Glutamatergic neuron (in vitro differentiated cells): ENCODE results near the gene PIP5K1C. TPM values are rescaled to one million over a fixed set of nuclear protein-coding genes. Genes with fewer than 3 reads are reported as not detected.

Source experiments
- DNase-seq: peaks from one replicate; pipeline ENCODE4 v3.0.0; 2022
- H3K27ac Mint-ChIP-seq: one replicate; pipeline ENCODE4 v1.8.0; 2020; ENCODE audit warnings: mild to moderate bottlenecking, mixed read lengths, inconsistent platforms; ENCODE audit not compliant: unreplicated experiment
- H3K27me3 Mint-ChIP-seq: one replicate; pipeline ENCODE4 v1.8.0; 2020; ENCODE audit warnings: mild to moderate bottlenecking, moderate library complexity, mixed read lengths, inconsistent platforms; ENCODE audit not compliant: unreplicated experiment
- H3K36me3 Mint-ChIP-seq: one replicate; pipeline ENCODE4 v1.8.0; 2020; ENCODE audit warnings: mild to moderate bottlenecking, mixed read lengths, inconsistent platforms; ENCODE audit not compliant: unreplicated experiment
- H3K4me1 Mint-ChIP-seq: one replicate; pipeline ENCODE4 v1.8.0; 2020; ENCODE audit warnings: mild to moderate bottlenecking, low read depth, mixed read lengths, inconsistent platforms; ENCODE audit not compliant: unreplicated experiment
- H3K4me3 Mint-ChIP-seq: one replicate; pipeline ENCODE4 v1.8.0; 2020; ENCODE audit warnings: mild to moderate bottlenecking, mixed read lengths, inconsistent platforms; ENCODE audit not compliant: unreplicated experiment
- H3K9me3 Mint-ChIP-seq: one replicate; pipeline ENCODE4 v1.8.0; 2020; ENCODE audit warnings: mild to moderate bottlenecking, moderate library complexity, mixed read lengths, inconsistent platforms; ENCODE audit not compliant: unreplicated experiment
- total RNA-seq: library from RNA; stranded (reverse); fragmentation: NEBNext Ultra II Directional; extraction: Animal tissue kit (Norgen Biotek cat#: 25700); gene quantifications from one replicate; pipeline ENCODE4 v1.2.1, GENCODE V29; 2021; ENCODE audit not compliant: unreplicated experiment
- TF ChIP-seq, protein P1 (sequence below): fragments of 200-600 bp; sonication (generic); IDR thresholded peaks from one replicate; pipeline ENCODE4 v1.5.0; 2021; ENCODE audit not compliant: partially characterized antibody, unreplicated experiment

Gene PIP5K1C
- total RNA-seq, 1 donor from 2014 or later: 169 TPM

DNA sequence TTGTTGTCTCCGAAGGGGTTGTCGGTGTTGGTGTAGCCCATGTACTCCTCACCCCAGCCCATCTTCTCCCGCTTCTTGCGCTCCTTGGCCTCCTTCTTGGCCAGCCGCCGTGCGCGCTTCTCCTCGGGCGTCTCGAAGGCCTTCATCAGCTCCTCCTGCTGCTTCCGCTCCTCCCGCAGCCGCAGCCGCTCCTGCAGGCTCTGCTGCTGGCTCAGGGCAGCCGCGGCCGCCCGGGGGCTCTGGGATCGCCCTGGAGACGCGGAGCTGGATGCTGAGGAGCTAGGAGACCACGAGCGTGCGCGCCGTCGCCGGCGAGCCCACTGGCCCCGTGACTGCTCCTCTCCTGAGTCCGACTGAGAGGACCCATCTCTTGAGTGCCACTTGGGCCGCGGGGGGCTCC, 76.6 kb downstream of the PIP5K1C start:
- no peak overlapping the region for H3K4me3 Mint-ChIP-seq
- H3K36me3 Mint-ChIP-seq: no peaks in the 10 kb centered on the region
- H3K27ac Mint-ChIP-seq: no peak overlapping the region
- DNase-seq: no peak
- H3K9me3 Mint-ChIP-seq: peaks cover 9% of the 10 kb centered on the region
- peaks cover 8% of the 10 kb centered on the region for H3K27me3 Mint-ChIP-seq
- H3K4me1 Mint-ChIP-seq: peaks cover 8% of the 10 kb centered on the region
- TF ChIP-seq, protein P1, sequence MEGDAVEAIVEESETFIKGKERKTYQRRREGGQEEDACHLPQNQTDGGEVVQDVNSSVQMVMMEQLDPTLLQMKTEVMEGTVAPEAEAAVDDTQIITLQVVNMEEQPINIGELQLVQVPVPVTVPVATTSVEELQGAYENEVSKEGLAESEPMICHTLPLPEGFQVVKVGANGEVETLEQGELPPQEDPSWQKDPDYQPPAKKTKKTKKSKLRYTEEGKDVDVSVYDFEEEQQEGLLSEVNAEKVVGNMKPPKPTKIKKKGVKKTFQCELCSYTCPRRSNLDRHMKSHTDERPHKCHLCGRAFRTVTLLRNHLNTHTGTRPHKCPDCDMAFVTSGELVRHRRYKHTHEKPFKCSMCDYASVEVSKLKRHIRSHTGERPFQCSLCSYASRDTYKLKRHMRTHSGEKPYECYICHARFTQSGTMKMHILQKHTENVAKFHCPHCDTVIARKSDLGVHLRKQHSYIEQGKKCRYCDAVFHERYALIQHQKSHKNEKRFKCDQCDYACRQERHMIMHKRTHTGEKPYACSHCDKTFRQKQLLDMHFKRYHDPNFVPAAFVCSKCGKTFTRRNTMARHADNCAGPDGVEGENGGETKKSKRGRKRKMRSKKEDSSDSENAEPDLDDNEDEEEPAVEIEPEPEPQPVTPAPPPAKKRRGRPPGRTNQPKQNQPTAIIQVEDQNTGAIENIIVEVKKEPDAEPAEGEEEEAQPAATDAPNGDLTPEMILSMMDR: no peak

DNA sequence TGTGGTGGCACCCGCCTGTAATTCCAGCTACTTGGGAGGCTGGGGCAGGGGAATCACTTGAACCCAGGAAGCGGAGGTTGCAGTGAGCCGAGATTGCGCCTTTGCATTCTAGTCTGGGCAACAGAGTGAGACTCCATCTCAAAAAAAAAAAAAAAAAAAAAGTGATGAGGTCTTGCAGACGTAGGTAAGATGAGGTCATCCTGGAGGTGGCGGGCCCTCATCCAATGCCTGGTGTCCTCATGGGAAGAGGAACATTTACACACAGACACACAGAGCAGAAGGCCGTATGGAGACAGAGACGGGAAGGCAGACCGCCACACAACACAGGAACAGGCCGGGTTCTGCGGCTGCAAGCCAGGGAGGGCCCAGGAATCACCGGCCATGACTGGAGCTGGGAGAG, 78.0 kb downstream of the PIP5K1C start:
- no peak overlapping the region for H3K4me3 Mint-ChIP-seq

DNA sequence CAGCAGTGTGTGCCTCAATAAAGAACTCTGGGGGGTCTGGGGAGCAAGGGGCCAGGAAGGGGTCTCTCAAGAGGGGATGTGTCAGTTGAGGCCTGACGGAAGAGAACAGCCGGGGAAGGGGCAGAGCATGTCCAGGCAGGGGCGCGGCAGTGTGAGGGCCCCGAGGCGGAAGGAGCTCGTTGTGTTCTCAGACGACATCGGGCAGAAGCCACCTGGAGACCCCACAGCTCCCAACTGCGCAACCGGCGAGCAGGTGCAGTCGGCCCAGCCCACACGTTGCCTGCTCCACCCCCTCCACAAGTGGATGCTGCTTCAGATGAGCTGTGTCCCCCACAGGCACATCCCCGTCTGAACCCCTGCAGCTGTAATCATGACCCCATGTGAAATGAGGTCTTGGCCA, 78.6 kb downstream of the PIP5K1C start:
- H3K4me3 Mint-ChIP-seq: no peak overlapping the region
- H3K4me1 Mint-ChIP-seq: peaks cover 8% of the 10 kb centered on the region
- DNase-seq: no peak
- TF ChIP-seq, protein P1: no peak
- H3K36me3 Mint-ChIP-seq: no peaks in the 10 kb centered on the region
- H3K27ac Mint-ChIP-seq: no peak overlapping the region
- H3K9me3 Mint-ChIP-seq: peaks cover 5% of the 10 kb centered on the region
- H3K27me3 Mint-ChIP-seq: peaks cover 5% of the 10 kb centered on the region

More for the DNA sequence above, 78.0 kb downstream of the PIP5K1C start:
- H3K4me1 Mint-ChIP-seq: peaks cover 8% of the 10 kb centered on the region
- no peak for DNase-seq
- H3K27me3 Mint-ChIP-seq: peaks cover 8% of the 10 kb centered on the region
- TF ChIP-seq, protein P1: no peak
- peaks cover 8% of the 10 kb centered on the region for H3K9me3 Mint-ChIP-seq
- H3K36me3 Mint-ChIP-seq: no peaks in the 10 kb centered on the region
- no peak overlapping the region for H3K27ac Mint-ChIP-seq

DNA sequence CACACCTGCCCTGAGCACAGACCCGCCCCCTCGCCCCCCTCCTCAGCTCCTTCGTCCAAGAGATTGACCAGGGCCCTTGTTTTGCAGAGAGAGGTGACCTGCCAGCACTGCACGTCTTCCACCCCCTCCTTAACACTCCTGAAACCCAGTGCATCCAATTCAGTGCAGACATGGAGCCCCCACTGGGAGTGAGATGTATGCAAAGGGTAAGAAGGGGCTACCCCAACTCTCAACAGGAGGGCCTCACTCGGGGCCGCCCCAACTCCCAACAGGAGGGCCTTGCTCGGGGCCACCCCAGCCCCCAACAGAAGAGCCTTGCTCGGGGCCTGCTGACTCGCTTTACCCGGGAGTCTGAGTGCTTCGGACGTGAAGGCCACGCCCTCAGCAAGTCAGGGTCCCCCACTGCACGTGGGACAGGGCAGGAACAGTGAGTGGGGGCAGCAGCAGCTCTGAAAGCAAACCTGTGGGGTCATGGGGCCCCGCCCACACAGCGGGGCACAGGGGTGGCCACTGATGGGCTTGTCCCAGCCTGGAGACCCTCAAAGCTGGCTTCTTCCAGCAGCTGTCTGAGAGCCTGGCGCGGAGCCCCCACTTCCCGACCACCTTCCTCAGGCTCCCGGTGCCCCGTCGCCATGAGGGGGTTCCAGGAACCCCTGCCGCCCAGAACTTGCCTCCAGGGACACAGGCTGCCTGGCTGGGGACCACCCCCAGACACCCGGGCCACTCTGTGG, 79.3 kb downstream of the PIP5K1C start:
- H3K4me1 Mint-ChIP-seq: peaks cover 7% of the 10 kb centered on the region
- H3K27me3 Mint-ChIP-seq: peaks cover 6% of the 10 kb centered on the region
- TF ChIP-seq, protein P1: no peak
- peaks cover 4% of the 10 kb centered on the region for H3K9me3 Mint-ChIP-seq
- no peaks in the 10 kb centered on the region for H3K36me3 Mint-ChIP-seq
- no peak overlapping the region for H3K4me3 Mint-ChIP-seq
- no peak overlapping the region for H3K27ac Mint-ChIP-seq
- no peak for DNase-seq

DNA sequence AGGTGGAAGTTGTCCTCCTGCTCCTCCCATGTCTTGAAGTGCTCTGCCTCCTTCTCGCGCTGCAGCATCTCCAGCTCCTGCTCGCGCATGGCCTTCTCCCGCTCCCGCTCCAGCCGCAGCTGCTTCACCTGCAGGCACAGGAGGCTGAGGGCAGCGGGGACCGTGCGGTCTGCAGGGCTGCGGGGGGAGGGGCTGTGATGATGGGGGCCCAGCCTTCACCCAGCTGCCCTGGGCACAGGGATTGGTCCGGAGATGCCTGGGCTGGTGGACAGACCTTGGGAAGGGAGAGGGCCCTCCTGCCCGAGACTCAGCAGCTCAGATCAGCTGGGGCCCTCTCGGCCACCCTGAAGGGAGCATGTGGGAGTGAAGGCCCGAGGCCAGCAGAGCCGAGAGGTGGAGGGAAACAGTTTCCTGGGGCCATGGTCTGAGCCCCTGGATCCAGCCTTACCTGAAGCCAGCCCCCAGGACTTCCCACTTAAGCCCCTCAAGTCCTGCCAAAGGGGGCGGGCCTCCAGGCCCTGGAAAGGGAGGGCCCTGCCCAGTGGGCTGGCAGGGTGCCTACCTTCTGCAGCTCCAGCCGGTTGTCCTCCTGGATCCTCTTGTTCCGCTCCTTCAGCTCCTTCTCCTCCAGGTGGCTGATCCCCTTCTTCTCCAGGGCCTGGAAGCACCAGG, 80.0 kb downstream of the PIP5K1C start:
- peaks cover 2% of the 10 kb centered on the region for H3K9me3 Mint-ChIP-seq
- H3K4me1 Mint-ChIP-seq: peaks cover 5% of the 10 kb centered on the region
- H3K27me3 Mint-ChIP-seq: peaks cover 3% of the 10 kb centered on the region
- H3K27ac Mint-ChIP-seq: no peak overlapping the region
- DNase-seq: no peak
- no peaks in the 10 kb centered on the region for H3K36me3 Mint-ChIP-seq
- no peak overlapping the region for H3K4me3 Mint-ChIP-seq
- TF ChIP-seq, protein P1: no peak
